Uterus (tissue), 4 donors: ENCODE data around the gene CDH4. TPM values are rescaled to one million over a fixed set of nuclear protein-coding genes. Genes with fewer than 3 reads are reported as not detected.

Source experiments
- DNase-seq, 2 donors: peaks; one replicate each; pipeline ENCODE4 v3.0.0-alpha.2; 2019 to 2020
- H3K27ac ChIP-seq, 2 donors: fragments of 200-600 bp; sonication (generic); 1 replicate in 1 of 2; 2 replicates in 1 of 2; pipeline ENCODE4 v1.5.1; 2016 to 2018
- H3K27me3 ChIP-seq, 2 donors: fragments of 200-600 bp; sonication (generic); one replicate each; pipeline ENCODE4 v1.5.1; 2018 to 2019; ENCODE audit warnings: control low read depth in 1 of 2
- H3K36me3 ChIP-seq, 2 donors: fragments of 200-600 bp; sonication (generic); one replicate each; pipeline ENCODE4 v1.5.1; 2019; ENCODE audit warnings: control low read depth in 1 of 2
- H3K4me1 ChIP-seq, 2 donors: fragments of 200-600 bp; sonication (generic); one replicate each; pipeline ENCODE4 v1.5.1; 2018 to 2019; ENCODE audit warnings: control low read depth in 1 of 2
- H3K4me3 ChIP-seq, 2 donors: fragments of 200-600 bp; sonication (generic); 1 replicate in 1 of 2; 2 replicates in 1 of 2; pipeline ENCODE4 v1.5.1; 2018 to 2019; ENCODE audit warnings: mild to moderate bottlenecking in 1 of 2
- H3K9me3 ChIP-seq, 2 donors: fragments of 200-600 bp; sonication (generic); one replicate each; pipeline ENCODE4 v1.5.1; 2019; ENCODE audit warnings: control low read depth in 1 of 2
- CTCF ChIP-seq, 4 experiments: fragments of 200-600 bp in 2 of 4; fragments of 450-650 bp in 2 of 4; sonication (generic) in 2 of 4; IDR thresholded peaks; one replicate each; pipeline ENCODE4 v1.5.1; 2016 to 2019; ENCODE audit warnings: antibody characterized with exemption in 4 of 4, mild to moderate bottlenecking in 2 of 4, moderate library complexity in 1 of 4
- POLR2A ChIP-seq, 2 donors: fragments of 450-650 bp; IDR thresholded peaks; one replicate each; pipeline ENCODE4 v1.6.1; 2016; ENCODE audit warnings: antibody characterized with exemption in 2 of 2, mild to moderate bottlenecking in 1 of 2, moderate library complexity in 1 of 2
- intact Hi-C: fragments of 100-400 bp; cut with DNase I; formaldehyde crosslinking; loops from one replicate; pipeline ENCODE4 v1.15.1; 2023; ENCODE audit warnings: low total_unique reads
- total RNA-seq, 4 donors: library from RNA; depleted of rRNA in 3 of 4; stranded (reverse); fragments of >200 nt in 3 of 4; gene quantifications; one replicate each; pipeline versions ENCODE4 v1.1.0 to v1.2.4, GENCODE V29; 2014 to 2023
- donor health status: DM: yes; HTN: yes; CAD: no.

The CDH4 gene
- total RNA-seq, 4 donors from 2014 or later, result under 0.01 to 0.55 TPM; not detected in 2

- Histone ChIP-seq H3K27ac (no peak overlapping the region), H3K9me3 (no peaks in the 10 kb centered on the region), H3K4me1 (no peaks in the 10 kb centered on the region), H3K36me3 (no peaks in the 10 kb centered on the region), H3K4me3 (no peak overlapping the region), H3K27me3 (no peaks in the 10 kb centered on the region)
- intact Hi-C loops, result no loop called here
- no peak for DNase-seq
- TF ChIP-seq CTCF (IDR thresholded peaks at IDR 0.05) (no peak), POLR2A (IDR thresholded peaks at IDR 0.05) (no peak)
Measured at GRCh38 chr20:61810738-61811135, 558.7 kb downstream of the CDH4 start.

GRCh38 chr20:61811166-61811565 lies 559.1 kb downstream of the CDH4 start:
- Histone ChIP-seq H3K27me3 (no peaks in the 10 kb centered on the region), H3K9me3 (no peaks in the 10 kb centered on the region), H3K36me3 (no peaks in the 10 kb centered on the region), H3K4me1 (no peaks in the 10 kb centered on the region), H3K27ac (no peak overlapping the region), H3K4me3 (no peak overlapping the region)
- intact Hi-C loops, result no loop called here
- no peak for DNase-seq
- TF ChIP-seq POLR2A (IDR thresholded peaks at IDR 0.05), result no peak
- TF ChIP-seq CTCF (IDR thresholded peaks at IDR 0.05), result no peak

- intact Hi-C loops, result no loop called here
- DNase-seq, result no peak
- H3K4me1 ChIP-seq, result no peaks in the 10 kb centered on the region
- H3K36me3 ChIP-seq, result no peaks in the 10 kb centered on the region
- H3K27ac ChIP-seq, result no peak overlapping the region
- no peaks in the 10 kb centered on the region for H3K27me3 ChIP-seq
- no peak overlapping the region for H3K4me3 ChIP-seq
- TF ChIP-seq POLR2A (IDR thresholded peaks at IDR 0.05), result no peak
- TF ChIP-seq CTCF (IDR thresholded peaks at IDR 0.05), result no peak
- H3K9me3 ChIP-seq, result no peaks in the 10 kb centered on the region
Measured at GRCh38 chr20:61812121-61812844, 560.2 kb downstream of the CDH4 start.

GRCh38 chr20:61812845-61813485 lies 560.9 kb downstream of the CDH4 start:
- Histone ChIP-seq H3K36me3 (no peaks in the 10 kb centered on the region), H3K27ac (no peak overlapping the region), H3K9me3 (no peaks in the 10 kb centered on the region), H3K4me3 (no peak overlapping the region), H3K4me1 (no peaks in the 10 kb centered on the region), H3K27me3 (no peaks in the 10 kb centered on the region)
- no peak for TF ChIP-seq POLR2A (IDR thresholded peaks at IDR 0.05)
- TF ChIP-seq CTCF (IDR thresholded peaks at IDR 0.05), result no peak
- intact Hi-C loops, result no loop called here
- DNase-seq, result no peak

- intact Hi-C loops, result no loop called here
- H3K27ac ChIP-seq, result no peak overlapping the region
- H3K9me3 ChIP-seq, result no peaks in the 10 kb centered on the region
- H3K4me1 ChIP-seq, result no peaks in the 10 kb centered on the region
- no peaks in the 10 kb centered on the region for H3K27me3 ChIP-seq
- no peak for DNase-seq
- TF ChIP-seq POLR2A (IDR thresholded peaks at IDR 0.05), result no peak
- TF ChIP-seq CTCF (IDR thresholded peaks at IDR 0.05), result no peak
- no peak overlapping the region for H3K4me3 ChIP-seq
- no peaks in the 10 kb centered on the region for H3K36me3 ChIP-seq
Measured at GRCh38 chr20:61813791-61814190, 561.7 kb downstream of the CDH4 start.
